GM18868 (cell line): ENCODE results near the gene ZDHHC4.

Experiments
- ATAC-seq: cut with Tn5 transposase; IDR thresholded peaks from one replicate; pipeline ENCODE4 v1.9.1; 2021; ENCODE audit warnings: mild to moderate bottlenecking, moderate library complexity; ENCODE audit not compliant: unreplicated experiment

The ZDHHC4 gene

GRCh38 chr7:6604458-6604857, 27.2 kb downstream of the ZDHHC4 start:
- ATAC-seq: no peak

DNA sequence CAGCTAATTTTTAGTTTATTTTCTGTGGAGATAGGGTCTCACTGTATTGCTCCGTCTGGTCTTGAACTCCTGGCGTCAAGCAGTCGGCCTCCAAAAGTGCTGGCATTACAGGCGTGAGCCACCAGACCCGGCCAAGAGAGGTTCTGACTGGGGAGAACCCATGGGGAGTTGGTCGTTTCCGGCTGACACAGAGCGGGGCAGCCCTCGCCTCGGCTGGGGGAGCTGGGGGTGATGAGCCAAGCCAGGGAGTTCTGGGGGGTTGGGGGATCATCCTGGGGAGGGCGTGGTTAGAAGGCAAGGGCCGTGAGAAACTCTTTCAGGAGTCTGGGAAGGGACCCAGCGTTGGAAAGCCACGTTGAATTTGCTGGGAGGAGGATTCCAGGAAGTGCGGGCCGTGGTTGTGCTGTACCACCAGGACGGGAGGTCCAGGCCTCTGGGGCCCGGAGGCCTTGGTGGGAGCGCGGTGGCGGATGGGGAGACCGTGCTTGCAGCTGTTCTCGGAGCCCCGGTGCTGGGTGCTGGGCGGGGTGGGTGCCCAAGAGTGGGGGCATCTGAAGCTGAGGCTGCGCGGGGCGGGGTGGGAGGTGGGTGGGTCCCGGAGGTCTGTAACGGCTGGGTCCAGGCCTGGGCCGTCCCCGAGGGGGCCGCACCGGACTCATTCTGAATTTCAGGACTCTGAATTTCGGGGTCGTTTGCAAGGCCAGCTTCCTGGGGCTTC, 29.8 kb downstream of the ZDHHC4 start:
- ATAC-seq: no peak

- ATAC-seq: no peak
These were observed 30.4 kb downstream of the ZDHHC4 start for GRCh38 chr7:6607651-6608051.

GRCh38 chr7:6608081-6608480, 30.8 kb downstream of the ZDHHC4 start:
- ATAC-seq: no peak

GRCh38 chr7:6608794-6609193, 31.5 kb downstream of the ZDHHC4 start:
- no peak for ATAC-seq

- no peak for ATAC-seq
These were observed 35.6 kb downstream of the ZDHHC4 start for GRCh38 chr7:6612819-6613218.

GRCh38 chr7:6613706-6614105, 36.5 kb downstream of the ZDHHC4 start:
- no peak for ATAC-seq

GRCh38 chr7:6614953-6615722, 37.9 kb downstream of the ZDHHC4 start, which contains the start of gene ZNF853:
Gene ZNF853 (plus strand): TSS chr7:6615610. CDS start chr7:6616175, 565 bp downstream.
- no peak for ATAC-seq

DNA sequence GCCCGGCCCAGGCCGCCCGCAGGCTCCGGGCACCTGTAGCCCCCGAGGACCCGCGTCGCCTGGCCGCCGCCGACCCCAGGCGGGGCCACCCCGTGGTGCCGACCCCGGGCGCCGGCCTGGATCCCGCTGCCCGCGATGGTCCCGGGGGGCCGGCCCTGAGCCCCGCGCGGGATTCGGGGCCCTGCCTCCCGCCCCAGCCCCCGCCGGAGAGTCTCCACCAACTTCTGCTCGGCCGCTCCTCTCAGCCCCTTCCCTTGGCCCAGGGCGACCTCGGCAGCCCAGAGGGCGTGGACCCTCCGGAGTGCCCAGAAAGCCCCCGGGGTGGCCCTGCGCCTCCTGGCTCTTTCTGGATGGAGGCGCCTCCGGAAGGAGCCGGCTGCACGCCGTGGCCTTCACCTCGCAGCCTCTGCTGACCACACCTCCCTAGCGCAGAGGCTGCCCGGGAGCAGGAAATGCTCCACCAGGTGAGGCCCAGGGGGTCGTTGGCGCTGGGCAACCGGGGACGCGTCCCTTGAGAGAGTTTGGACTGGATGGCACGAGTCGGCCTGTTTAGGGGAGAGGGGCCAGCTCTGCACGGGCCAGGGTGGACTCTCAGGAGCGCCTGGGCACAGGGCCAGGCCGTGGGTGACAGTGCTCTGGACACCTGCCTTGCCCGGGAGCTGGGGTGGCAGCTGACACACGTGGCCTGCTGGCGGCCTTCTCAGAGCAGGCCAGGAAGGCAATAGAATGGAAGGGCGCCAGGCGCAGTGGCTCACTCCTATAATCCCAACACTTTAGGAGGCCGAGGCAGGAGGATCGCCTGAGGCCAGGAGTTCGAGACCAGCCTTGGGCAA, 38.7 kb downstream of the ZDHHC4 start:
- ATAC-seq: no peak

DNA sequence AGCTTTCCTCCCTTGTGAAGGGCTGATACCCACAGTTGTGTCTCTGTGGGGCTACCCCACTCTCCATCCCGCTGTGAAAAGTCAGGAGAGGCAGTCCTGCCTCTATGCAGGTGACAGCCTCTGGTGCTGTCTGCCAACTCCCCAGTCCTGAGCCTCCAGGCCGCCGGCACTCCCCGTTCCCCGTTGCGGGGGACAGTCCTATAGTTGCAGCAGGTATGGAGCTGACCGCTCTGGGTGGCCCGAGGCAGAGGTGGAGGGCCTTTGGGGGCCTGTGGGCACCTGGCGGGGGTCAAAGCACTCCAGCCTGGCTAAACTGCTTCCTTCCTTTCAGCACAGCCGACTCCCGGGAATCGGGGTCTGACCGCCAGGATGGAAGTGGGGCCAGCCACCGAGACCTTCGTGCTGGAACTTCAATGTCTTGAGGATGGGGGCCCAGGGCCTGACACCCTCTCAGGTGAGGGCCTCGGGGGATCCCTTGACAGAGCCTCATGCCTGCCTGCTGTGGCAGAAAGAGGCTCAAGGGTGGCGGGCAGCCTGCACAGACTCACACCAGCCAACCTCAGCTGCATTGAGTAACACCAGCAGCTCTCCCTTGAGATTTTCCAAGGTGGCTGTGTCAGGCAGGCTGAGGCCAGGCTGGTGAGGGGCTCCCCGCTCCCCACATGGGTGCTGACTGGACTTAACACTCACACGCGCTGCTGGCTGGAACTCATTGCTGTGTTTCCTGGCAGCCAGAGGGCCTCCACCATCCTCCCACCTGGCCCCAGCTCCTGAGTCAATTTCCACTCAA, 39.8 kb downstream of the ZDHHC4 start:
- no peak for ATAC-seq

- ATAC-seq: no peak
These were observed 41.4 kb downstream of the ZDHHC4 start for GRCh38 chr7:6618621-6619020.

DNA sequence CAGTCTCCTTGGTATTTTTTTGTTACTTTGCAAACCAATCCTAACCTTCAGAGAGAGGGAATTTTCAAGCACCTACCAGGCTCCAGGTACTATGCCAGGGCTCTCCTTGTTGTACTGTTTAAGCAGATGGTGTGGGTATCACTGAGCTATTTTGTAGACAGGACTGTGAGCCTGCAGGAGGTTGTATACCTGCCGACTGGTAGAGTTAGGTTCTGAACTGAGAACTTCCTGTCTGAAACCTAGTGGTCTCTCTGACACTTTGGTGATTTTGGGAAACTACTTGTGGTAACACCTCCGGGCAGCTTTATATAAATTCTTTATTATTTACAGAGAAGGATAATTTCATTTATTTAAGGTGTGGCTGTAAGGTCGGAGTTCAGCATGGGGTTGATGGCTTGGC, 42.7 kb downstream of the ZDHHC4 start:
- ATAC-seq: no peak

DNA sequence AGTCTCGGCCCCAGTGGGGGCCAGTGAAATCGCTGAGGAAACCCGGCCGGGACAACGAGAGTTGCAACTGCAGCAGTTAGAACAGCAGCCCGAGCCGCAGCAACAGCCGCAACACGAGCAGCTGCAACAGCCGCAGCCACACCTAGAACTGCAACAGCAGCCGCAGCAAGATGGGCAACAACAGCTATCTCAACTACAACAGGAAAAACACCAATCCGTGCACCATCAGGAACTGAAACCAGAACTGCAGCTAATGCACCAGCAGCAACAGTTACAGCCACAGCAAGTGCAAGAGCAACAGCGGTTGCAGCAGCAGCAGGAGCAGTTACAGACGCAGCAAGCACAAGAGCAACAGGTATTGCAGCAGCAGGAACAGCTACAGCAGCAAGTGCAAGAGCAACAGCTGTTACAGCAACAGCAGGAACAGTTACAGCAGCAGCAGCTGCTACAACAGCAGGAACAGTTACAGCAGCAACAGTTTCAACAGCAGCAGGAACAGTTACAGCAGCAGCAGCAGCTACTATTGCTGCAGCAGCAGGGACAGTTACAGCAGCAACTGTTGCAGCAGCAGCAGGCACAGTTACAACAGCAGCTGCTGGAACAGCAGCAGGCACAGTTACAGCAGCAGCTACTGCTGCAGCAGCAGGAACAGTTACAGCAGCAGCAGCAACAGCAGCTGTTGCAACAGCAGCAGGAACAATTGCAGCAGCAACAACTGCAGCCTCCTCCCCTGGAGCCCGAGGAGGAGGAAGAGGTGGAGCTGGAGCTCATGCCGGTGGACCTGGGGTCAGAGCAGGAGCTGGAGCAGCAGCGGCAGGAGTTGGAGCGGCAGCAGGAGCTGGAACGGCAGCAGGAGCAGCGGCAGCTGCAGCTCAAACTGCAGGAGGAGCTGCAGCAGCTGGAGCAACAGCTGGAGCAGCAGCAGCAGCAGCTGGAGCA, 44.2 kb downstream of the ZDHHC4 start:
- ATAC-seq: no peak

- ATAC-seq: no peak
These were observed 45.0 kb downstream of the ZDHHC4 start for GRCh38 chr7:6622134-6622710.

GRCh38 chr7:6623589-6624245, 46.5 kb downstream of the ZDHHC4 start:
- ATAC-seq: no peak

DNA sequence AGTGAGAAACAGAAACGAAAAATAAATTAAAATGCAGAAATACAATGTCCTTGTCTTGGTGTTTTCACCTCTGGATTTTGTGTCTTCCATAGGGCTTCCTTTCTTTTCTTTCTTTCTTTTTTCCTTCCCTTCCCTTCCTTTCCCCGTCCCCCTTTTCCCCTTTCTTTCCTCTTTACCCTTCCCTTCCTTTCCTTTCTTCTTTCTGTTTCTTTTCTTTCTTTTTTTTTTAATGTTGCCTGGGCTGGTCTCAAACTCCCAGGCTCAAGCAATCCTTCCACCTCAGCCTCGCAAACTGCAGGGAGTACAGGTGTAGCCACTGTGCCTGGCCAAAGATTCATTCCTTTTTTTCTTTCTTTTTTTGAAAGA, 47.0 kb downstream of the ZDHHC4 start:
- ATAC-seq: no peak

DNA sequence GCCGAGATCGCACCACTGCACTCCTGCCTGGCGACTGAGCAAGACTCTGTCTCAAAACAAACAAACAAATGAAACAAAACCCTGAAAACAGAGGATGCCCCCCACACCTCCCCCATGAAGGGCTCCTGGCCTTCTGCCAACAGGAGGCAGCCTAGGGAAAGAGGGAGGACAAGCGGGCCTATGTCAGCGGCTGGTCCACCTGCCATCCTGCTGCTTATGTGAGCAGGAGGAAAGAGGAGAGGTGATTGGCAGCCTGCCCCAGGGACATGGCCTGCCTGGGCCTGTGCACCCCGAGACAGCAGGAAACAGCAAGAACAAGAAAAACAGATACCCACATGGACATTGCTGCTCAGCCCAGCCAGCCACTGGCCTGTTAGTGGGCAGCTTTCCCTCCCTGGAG, 50.8 kb downstream of the ZDHHC4 start:
- ATAC-seq: no peak

DNA sequence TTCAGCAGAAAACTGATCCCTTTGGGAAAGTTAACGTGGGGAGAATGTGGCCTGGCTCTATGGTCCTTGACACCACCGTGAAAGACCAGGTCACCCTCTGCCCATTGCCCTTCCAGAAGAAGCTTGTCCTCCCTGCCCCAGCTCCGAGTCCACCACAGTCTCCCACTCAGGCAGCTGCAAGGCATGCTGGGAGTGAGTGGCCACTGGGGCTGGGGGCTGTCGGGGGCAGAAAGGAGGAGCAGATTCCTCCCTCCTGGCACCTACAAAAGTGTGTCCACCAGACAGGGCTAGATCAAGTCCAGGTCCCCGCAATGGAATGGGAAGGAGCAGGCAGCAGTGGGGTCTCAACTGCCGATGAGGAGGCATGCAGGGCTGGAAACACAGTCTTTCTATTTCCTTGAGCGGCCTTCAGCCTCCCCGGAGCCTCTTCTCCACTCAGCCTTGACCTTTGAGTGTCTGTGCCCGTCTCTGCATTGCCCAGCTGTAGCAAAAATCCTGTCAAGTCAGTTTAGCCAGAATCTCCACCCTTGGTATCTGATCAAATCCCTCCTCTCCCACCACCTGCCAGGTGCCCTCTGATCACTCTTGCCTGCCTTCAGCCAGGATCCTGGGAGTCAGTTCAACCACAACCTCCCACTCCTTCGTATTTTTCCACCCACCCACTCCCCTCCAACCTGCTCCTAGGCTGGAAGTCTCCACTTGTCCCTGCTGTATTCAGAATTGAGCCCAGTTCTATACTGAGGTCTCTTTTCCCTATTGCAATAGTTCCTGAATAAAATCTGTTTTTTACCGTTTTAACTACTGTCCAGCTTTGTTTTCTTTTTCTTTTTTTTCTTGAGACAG, 53.0 kb downstream of the ZDHHC4 start:
- no peak for ATAC-seq
